ENCODE measurements around the gene AFAP1.

The AFAP1 gene

GRCh38 chr4:7780751-7781348, 158.8 kb downstream of the AFAP1 start:
- DNase-seq, result no peak

- DNase-seq, result no peak
Observed at GRCh38 chr4:7779432-7779768, 160.3 kb downstream of the AFAP1 start.

- no peak for DNase-seq
Observed at GRCh38 chr4:7778510-7779431, 160.9 kb downstream of the AFAP1 start.

- no peak for DNase-seq
Observed at GRCh38 chr4:7777871-7778509, 161.7 kb downstream of the AFAP1 start.

- no peak for DNase-seq
Observed at GRCh38 chr4:7777017-7777710, 162.5 kb downstream of the AFAP1 start.

GRCh38 chr4:7775396-7775795, 164.3 kb downstream of the AFAP1 start:
- no peak for DNase-seq

- no peak for DNase-seq
Observed at GRCh38 chr4:7774301-7775294, 165.1 kb downstream of the AFAP1 start.

- DNase-seq, result no peak
Observed at GRCh38 chr4:7773401-7774180, 166.1 kb downstream of the AFAP1 start.

GRCh38 chr4:7772711-7773385, 166.8 kb downstream of the AFAP1 start:
- no peak for DNase-seq

GRCh38 chr4:7771541-7772507, 167.8 kb downstream of the AFAP1 start:
- no peak for DNase-seq

GRCh38 chr4:7771056-7771455, 168.6 kb downstream of the AFAP1 start:
- DNase-seq, result peak; percentile 32

GRCh38 chr4:7770224-7771050, 169.2 kb downstream of the AFAP1 start:
- no peak for DNase-seq

GRCh38 chr4:7769396-7770223, 170.1 kb downstream of the AFAP1 start:
- no peak for DNase-seq

- DNase-seq, result no peak
Observed at GRCh38 chr4:7768736-7769135, 170.9 kb downstream of the AFAP1 start.

GRCh38 chr4:7767966-7768365, 171.7 kb downstream of the AFAP1 start:
- DNase-seq, result no peak

GRCh38 chr4:7767526-7767925, 172.1 kb downstream of the AFAP1 start:
- no peak for DNase-seq

GRCh38 chr4:7766661-7767345, 172.9 kb downstream of the AFAP1 start:
- no peak for DNase-seq

Data from stimulated activated naive CD4-positive, alpha-beta T cell treated with Interleukin-2 at 50 U/mL for 16 hours (primary cell).